ENCODE results near the gene AKT1.

Gene AKT1

GRCh38 chr14:104821971-104822608, 26.5 kb upstream of the AKT1 start:
- no peak overlapping the region for H3K4me3 ChIP-seq (ENCODE audit: low read depth, low read length)
- no peak for DNase-seq (ENCODE audit: low read depth)
- no peak for TF ChIP-seq CTCF (IDR thresholded peaks at IDR 0.05; ENCODE audit: insufficient read depth, low read depth, low read length, missing control alignments)

- H3K4me3 ChIP-seq (ENCODE audit: low read depth, low read length), result no peak overlapping the region
- TF ChIP-seq CTCF (IDR thresholded peaks at IDR 0.05; ENCODE audit: insufficient read depth, low read depth, low read length, missing control alignments), result no peak
- DNase-seq (ENCODE audit: low read depth), result no peak
Observed at GRCh38 chr14:104821229-104821945, 25.8 kb upstream of the AKT1 start.

GRCh38 chr14:104820669-104821228, 25.2 kb upstream of the AKT1 start:
- TF ChIP-seq CTCF (IDR thresholded peaks at IDR 0.05; ENCODE audit: insufficient read depth, low read depth, low read length, missing control alignments), result no peak
- no peak for DNase-seq (ENCODE audit: low read depth)
- no peak overlapping the region for H3K4me3 ChIP-seq (ENCODE audit: low read depth, low read length)

- H3K4me3 ChIP-seq (ENCODE audit: low read depth, low read length), result no peak overlapping the region
- TF ChIP-seq CTCF (IDR thresholded peaks at IDR 0.05; ENCODE audit: insufficient read depth, low read depth, low read length, missing control alignments), result no peak
- no peak for DNase-seq (ENCODE audit: low read depth)
Observed at GRCh38 chr14:104819361-104819781, 23.8 kb upstream of the AKT1 start.

GRCh38 chr14:104818714-104819161, 23.2 kb upstream of the AKT1 start:
- H3K4me3 ChIP-seq (ENCODE audit: low read depth, low read length), result no peak overlapping the region
- no peak for DNase-seq (ENCODE audit: low read depth)
- TF ChIP-seq CTCF (IDR thresholded peaks at IDR 0.05; ENCODE audit: insufficient read depth, low read depth, low read length, missing control alignments), result no peak

GRCh38 chr14:104817930-104818713, 22.6 kb upstream of the AKT1 start:
- H3K4me3 ChIP-seq (ENCODE audit: low read depth, low read length), result no peak overlapping the region
- TF ChIP-seq CTCF (IDR thresholded peaks at IDR 0.05; ENCODE audit: insufficient read depth, low read depth, low read length, missing control alignments), result no peak
- DNase-seq (ENCODE audit: low read depth), result no peak
